Peyer's patch (tissue), 4 donors: ENCODE results near the gene DNAH2. TPM values are rescaled to one million over a fixed set of nuclear protein-coding genes. Genes with fewer than 3 reads are reported as not detected.
A peak's percentile ranks its signal among the peaks of the same experiment; 100 is the strongest.
"Not testable (repeated sequence)": the region's sequence is repeated elsewhere in the genome, so short reads cannot be mapped to it uniquely, and the experiment has no call there.

ENCODE experiments used
- DNase-seq, 3 donors: peaks; one replicate each; pipeline ENCODE4 v3.0.0-alpha.2; 2017 to 2019
- H3K27ac ChIP-seq, 4 donors: fragments of 200-600 bp; sonication (generic); one replicate each; pipeline ENCODE4 v1.5.1; 2016 to 2019
- H3K27me3 ChIP-seq, 2 donors: fragments of 200-600 bp; sonication (generic); one replicate each; pipeline ENCODE4 v1.5.1; 2019
- H3K36me3 ChIP-seq, 3 donors: fragments of 200-600 bp; sonication (generic); one replicate each; pipeline ENCODE4 v1.5.1; 2016 to 2019
- H3K4me1 ChIP-seq, 4 donors: fragments of 200-600 bp; sonication (generic); one replicate each; pipeline ENCODE4 v1.5.1; 2016 to 2019
- H3K4me3 ChIP-seq, 4 donors: fragments of 200-600 bp; sonication (generic); 1 replicate in 3 of 4; 2 replicates in 1 of 4; pipeline ENCODE4 v1.5.1; 2016 to 2019; ENCODE audit warnings: mild to moderate bottlenecking in 1 of 4
- H3K9me3 ChIP-seq, 4 donors: fragments of 200-600 bp; sonication (generic); one replicate each; pipeline ENCODE4 v1.5.1; 2016 to 2019; ENCODE audit warnings: mild to moderate bottlenecking in 1 of 4
- CTCF ChIP-seq, 6 experiments: fragments of 450-650 bp in 4 of 6; fragments of 200-600 bp in 2 of 6; sonication (generic) in 1 of 6; IDR thresholded peaks; one replicate each; pipeline ENCODE4 v1.5.1; 2017 to 2019; ENCODE audit warnings: antibody characterized with exemption in 6 of 6, mild to moderate bottlenecking in 3 of 6, moderate library complexity in 1 of 6
- POLR2A ChIP-seq, 2 donors: fragments of 450-650 bp; IDR thresholded peaks; one replicate each; pipeline ENCODE4 v1.5.1; 2017; ENCODE audit warnings: antibody characterized with exemption in 2 of 2, mild to moderate bottlenecking in 2 of 2, moderate library complexity in 2 of 2
- total RNA-seq, 4 donors: library from RNA; depleted of rRNA; stranded (reverse); fragments of >200 nt; gene quantifications; one replicate each; pipeline ENCODE4 v1.1.0, GENCODE V29; 2016

The DNAH2 gene
- total RNA-seq, 4 donors from 2014 or later = 0.18 to 0.83 TPM; not detected in 2

GRCh38 chr17:7856811-7857712 lies 139.5 kb downstream of the DNAH2 start, which contains the start of gene NAA38:
Gene NAA38, minus strand, starts transcription at chr17:7857559. Its CDS starts 96 bp downstream, at chr17:7857463.
- peak within 1 kb of the TSS; percentile 87 to 94 (median 90) for H3K27ac ChIP-seq
- peak within 1 kb of the TSS; percentile 59 to 77 (median 70) for H3K4me3 ChIP-seq
- H3K4me1 ChIP-seq = peaks cover 6 to 39% (median 14%) of the 10 kb centered on the region in 4 donors
- H3K27me3 ChIP-seq = no peaks in the 10 kb centered on the region
- DNase-seq = peak; percentile 95 to 99 (median 98)
- no peaks in the 10 kb centered on the region for H3K9me3 ChIP-seq
- TF ChIP-seq CTCF (IDR thresholded peaks at IDR 0.05) = peak; percentile 27 to 63 (median 44)
- TF ChIP-seq POLR2A (IDR thresholded peaks at IDR 0.05) = peak in 1 of 2 donors; percentile 38
- peaks cover 0 to 34% (median 0%) of the 10 kb centered on the region in 3 donors for H3K36me3 ChIP-seq

- H3K9me3 ChIP-seq = no peaks in the 10 kb centered on the region
- peak within 1 kb of the TSS; percentile 59 to 77 (median 70) for H3K4me3 ChIP-seq
- H3K27me3 ChIP-seq = no peaks in the 10 kb centered on the region
- peaks cover 0 to 26% (median 0%) of the 10 kb centered on the region in 3 donors for H3K36me3 ChIP-seq
- H3K4me1 ChIP-seq = peaks cover 6 to 36% (median 13%) of the 10 kb centered on the region in 4 donors
- DNase-seq = peak; percentile 89 to 97 (median 95)
- TF ChIP-seq POLR2A (IDR thresholded peaks at IDR 0.05) = peak; percentile 33 to 44
- peak in 2 of 6 experiments; percentile 2 to 12 for TF ChIP-seq CTCF (IDR thresholded peaks at IDR 0.05)
- H3K27ac ChIP-seq = peak within 1 kb of the TSS; percentile 87 to 94 (median 90)
Measured at GRCh38 chr17:7857713-7858521, 140.4 kb downstream of the DNAH2 start, which contains the start of gene CYB5D1. Gene CYB5D1, plus strand, starts transcription at chr17:7858003. Its CDS starts 132 bp downstream, at chr17:7858135.

- H3K27ac ChIP-seq = peak overlapping the region in 3 of 4 donors; percentile 88 to 94 (median 92)
- TF ChIP-seq CTCF (IDR thresholded peaks at IDR 0.05) (peak; percentile 22 to 59 (median 54)), POLR2A (IDR thresholded peaks at IDR 0.05) (no peak)
- H3K27me3 ChIP-seq = no peaks in the 10 kb centered on the region
- peak overlapping the region; percentile 59 to 77 (median 70) for H3K4me3 ChIP-seq
- H3K36me3 ChIP-seq = peaks cover 0 to 20% (median 0%) of the 10 kb centered on the region in 3 donors
- peaks cover 6 to 36% (median 13%) of the 10 kb centered on the region in 4 donors for H3K4me1 ChIP-seq
- peak; percentile 54 to 69 (median 61) for DNase-seq
- H3K9me3 ChIP-seq = no peaks in the 10 kb centered on the region
Measured at GRCh38 chr17:7858522-7858810, 140.9 kb downstream of the DNAH2 start.

GRCh38 chr17:7859028-7859427 lies 141.5 kb downstream of the DNAH2 start:
- no peaks in the 10 kb centered on the region for H3K27me3 ChIP-seq
- no peak overlapping the region for H3K4me3 ChIP-seq
- H3K4me1 ChIP-seq = peaks cover 6 to 36% (median 13%) of the 10 kb centered on the region in 4 donors
- no peak for DNase-seq
- peaks cover 0 to 14% (median 0%) of the 10 kb centered on the region in 3 donors for H3K36me3 ChIP-seq
- H3K9me3 ChIP-seq = no peaks in the 10 kb centered on the region
- no peak overlapping the region for H3K27ac ChIP-seq
- TF ChIP-seq POLR2A (IDR thresholded peaks at IDR 0.05) (no peak), CTCF (IDR thresholded peaks at IDR 0.05) (no peak)

GRCh38 chr17:7862692-7863437 lies 145.3 kb downstream of the DNAH2 start:
- TF ChIP-seq POLR2A (IDR thresholded peaks at IDR 0.05) (no peak), CTCF (IDR thresholded peaks at IDR 0.05) (peak; percentile 71 to 87 (median 82))
- Histone ChIP-seq H3K4me3 (no peak overlapping the region), H3K4me1 (peaks cover 0 to 13% (median 2%) of the 10 kb centered on the region in 4 donors), H3K27ac (no peak overlapping the region), H3K36me3 (no peaks in the 10 kb centered on the region), H3K27me3 (no peaks in the 10 kb centered on the region), H3K9me3 (no peaks in the 10 kb centered on the region)
- peak in 2 of 3 donors; percentile 55 to 73 for DNase-seq

GRCh38 chr17:7864384-7864783 lies 146.8 kb downstream of the DNAH2 start:
- H3K36me3 ChIP-seq, H3K27ac ChIP-seq, H3K4me3 ChIP-seq, H3K4me1 ChIP-seq, H3K9me3 ChIP-seq, H3K27me3 ChIP-seq, DNase-seq: not testable (repeated sequence)
